Left ventricle myocardium inferior (tissue), 1 donor: Measurements from ENCODE around the gene TMEM158. TPM values are rescaled to one million over a fixed set of nuclear protein-coding genes. Genes with fewer than 3 reads are reported as not detected.

ENCODE experiments used
- DNase-seq: peaks from one replicate; pipeline ENCODE4 v3.0.0-alpha.2; 2020
- H3K27ac ChIP-seq: fragments of 200-600 bp; replicated peaks from 2 replicates; pipeline ENCODE4 v1.8.0; 2021
- H3K27me3 ChIP-seq: fragments of 200-600 bp; 2 replicates; pipeline ENCODE4 v1.8.0; 2021; ENCODE audit warnings: low read depth
- H3K36me3 ChIP-seq: fragments of 200-600 bp; 2 replicates; pipeline ENCODE4 v1.8.0; 2021
- H3K4me1 ChIP-seq: fragments of 200-600 bp; 2 replicates; pipeline ENCODE4 v1.8.0; 2021
- H3K4me3 ChIP-seq: fragments of 200-600 bp; 2 replicates; pipeline ENCODE4 v1.8.0; 2021; ENCODE audit warnings: mild to moderate bottlenecking, moderate library complexity
- H3K9me3 ChIP-seq: fragments of 200-600 bp; replicated peaks from 2 replicates; pipeline ENCODE4 v1.8.0; 2021
- intact Hi-C: fragments of 100-400 bp; cut with micrococcal nuclease; formaldehyde crosslinking; loops from one replicate; pipeline ENCODE4 v1.11.0; 2022
- total RNA-seq: library from RNA; stranded (reverse); fragmentation: NEBNext Ultra II Directional; extraction: Animal tissue kit (Norgen Biotek cat#: 25700); gene quantifications from one replicate; pipeline ENCODE4 v1.2.1, GENCODE V29; 2021
- TF ChIP-seq, protein P1 (sequence below): fragments of 200-600 bp; IDR thresholded peaks from 2 replicates; pipeline ENCODE4 v1.8.0; 2021; ENCODE audit warnings: antibody characterized with exemption, mild to moderate bottlenecking, borderline replicate concordance
- donor health status: DM: no; HTN: yes; CAD: no; lungs with severe emphysema.

Gene TMEM158
- total RNA-seq, 1 donor from 2014 or later = 0.60 TPM

DNA sequence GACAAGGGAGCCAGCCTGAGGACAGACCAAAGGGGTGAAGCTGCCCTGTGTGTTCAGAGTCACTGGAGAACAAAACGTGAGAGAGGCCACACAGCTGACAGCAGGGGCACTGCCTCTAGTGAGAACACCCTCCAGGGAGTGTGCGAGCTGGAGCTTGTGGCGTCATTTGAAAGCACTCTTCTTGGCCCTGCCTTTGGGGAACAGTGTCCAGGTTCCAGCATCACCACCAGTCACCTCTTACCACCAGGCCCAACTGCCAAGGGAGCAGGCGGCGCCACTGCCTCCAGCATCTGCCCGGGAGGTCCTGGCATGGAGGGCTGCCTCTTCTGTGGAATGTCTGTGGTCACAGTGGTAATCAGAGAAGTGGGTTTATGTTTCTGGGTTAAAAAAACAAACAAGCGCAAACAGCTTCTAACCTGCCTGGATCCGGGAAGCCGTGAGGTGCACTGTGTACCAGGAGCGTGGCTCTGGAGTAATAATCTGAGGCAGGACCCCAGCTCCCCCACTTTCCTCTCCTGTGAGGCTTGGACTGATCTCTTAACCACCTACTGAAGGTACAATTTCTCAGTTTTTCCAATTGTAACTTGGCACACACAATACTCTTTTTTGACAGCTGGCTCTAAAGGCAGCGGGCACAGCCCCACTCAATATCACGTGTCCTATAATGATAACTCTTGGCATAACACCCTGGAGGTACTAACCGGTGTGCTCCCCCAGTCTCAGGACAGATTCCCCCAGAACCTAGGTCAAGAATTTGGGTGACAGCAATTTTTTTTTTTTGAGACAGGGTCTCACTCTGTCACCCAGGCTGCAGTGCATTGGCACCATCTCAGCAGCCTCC, 47.7 kb downstream of the TMEM158 start:
- DNase-seq = no peak
- TF ChIP-seq, protein P1, sequence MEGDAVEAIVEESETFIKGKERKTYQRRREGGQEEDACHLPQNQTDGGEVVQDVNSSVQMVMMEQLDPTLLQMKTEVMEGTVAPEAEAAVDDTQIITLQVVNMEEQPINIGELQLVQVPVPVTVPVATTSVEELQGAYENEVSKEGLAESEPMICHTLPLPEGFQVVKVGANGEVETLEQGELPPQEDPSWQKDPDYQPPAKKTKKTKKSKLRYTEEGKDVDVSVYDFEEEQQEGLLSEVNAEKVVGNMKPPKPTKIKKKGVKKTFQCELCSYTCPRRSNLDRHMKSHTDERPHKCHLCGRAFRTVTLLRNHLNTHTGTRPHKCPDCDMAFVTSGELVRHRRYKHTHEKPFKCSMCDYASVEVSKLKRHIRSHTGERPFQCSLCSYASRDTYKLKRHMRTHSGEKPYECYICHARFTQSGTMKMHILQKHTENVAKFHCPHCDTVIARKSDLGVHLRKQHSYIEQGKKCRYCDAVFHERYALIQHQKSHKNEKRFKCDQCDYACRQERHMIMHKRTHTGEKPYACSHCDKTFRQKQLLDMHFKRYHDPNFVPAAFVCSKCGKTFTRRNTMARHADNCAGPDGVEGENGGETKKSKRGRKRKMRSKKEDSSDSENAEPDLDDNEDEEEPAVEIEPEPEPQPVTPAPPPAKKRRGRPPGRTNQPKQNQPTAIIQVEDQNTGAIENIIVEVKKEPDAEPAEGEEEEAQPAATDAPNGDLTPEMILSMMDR = no peak
- Histone ChIP-seq H3K27me3 (peaks cover 11% of the 10 kb centered on the region), H3K27ac (no peak overlapping the region), H3K4me3 (no peak overlapping the region), H3K9me3 (no peaks in the 10 kb centered on the region), H3K36me3 (no peaks in the 10 kb centered on the region), H3K4me1 (no peaks in the 10 kb centered on the region)
- intact Hi-C loops = no loop called here

DNA sequence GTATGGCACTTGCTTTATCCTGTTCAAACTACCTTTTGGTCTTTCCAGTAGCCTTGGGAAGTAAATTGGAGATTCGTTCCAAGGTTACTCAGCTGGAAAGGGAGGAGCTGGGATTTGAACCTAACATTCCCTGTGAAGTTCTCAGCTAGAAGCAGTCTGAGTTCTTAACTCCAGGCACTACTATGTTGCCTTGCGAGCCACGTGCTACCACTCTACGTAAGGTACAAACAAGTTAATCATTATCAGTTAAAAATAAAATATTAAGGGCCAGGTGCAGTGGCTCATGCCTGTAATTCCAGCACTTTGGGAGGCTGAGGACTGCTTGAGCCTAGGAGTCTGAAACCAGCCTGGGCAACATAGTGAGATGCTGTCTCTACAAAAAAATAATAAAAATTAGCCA, 49.2 kb downstream of the TMEM158 start:
- Histone ChIP-seq H3K36me3 (no peaks in the 10 kb centered on the region), H3K27ac (no peak overlapping the region), H3K4me1 (no peaks in the 10 kb centered on the region), H3K9me3 (no peaks in the 10 kb centered on the region), H3K27me3 (peaks cover 11% of the 10 kb centered on the region), H3K4me3 (no peak overlapping the region)
- no peak for DNase-seq
- intact Hi-C loops = no loop called here
- TF ChIP-seq, protein P1 = no peak

Other genes with a start within 250 kb of the TMEM158 start
- gene CLEC3B, start 200.0 kb downstream of the TMEM158 start, total RNA-seq = 80.8 TPM
- gene CDCP1, start 79.9 kb downstream of the TMEM158 start, total RNA-seq = 0.25 TPM
- gene LARS2, start 162.3 kb upstream of the TMEM158 start, total RNA-seq = 17.0 TPM